Activated CD8-positive, alpha-beta memory T cell treated with anti-CD3 and anti-CD28 coated beads, Interleukin-2, amount 50 U/mL, for 48 hours (primary cell): ENCODE results near the gene AKR1A1.
"Not testable (repeated sequence)": the region's sequence is repeated elsewhere in the genome, so short reads cannot be mapped to it uniquely, and the experiment has no call there.

Experiments
- DNase-seq: peaks from one replicate; pipeline ENCODE4 v3.0.0-alpha.2; 2020

The AKR1A1 gene

GRCh38 chr1:45550401-45551351 is at the start of gene AKR1A1:
Gene AKR1A1, plus strand, starts transcription at chr1:45550826. Its CDS starts 10,969 bp downstream, at chr1:45561795.
- peak; percentile 95 for DNase-seq

- DNase-seq = no peak
Observed at GRCh38 chr1:45501505-45501859, 49.1 kb upstream of the AKR1A1 start.

- no peak for DNase-seq
Observed at GRCh38 chr1:45503462-45504360, 46.9 kb upstream of the AKR1A1 start.

- no peak for DNase-seq
Observed at GRCh38 chr1:45507195-45507594, 43.4 kb upstream of the AKR1A1 start.

GRCh38 chr1:45507893-45508292 is 42.7 kb upstream of the AKR1A1 start:
- DNase-seq = no peak

- no peak for DNase-seq
Observed at GRCh38 chr1:45508295-45509151, 42.1 kb upstream of the AKR1A1 start.

GRCh38 chr1:45510036-45510971 is 40.3 kb upstream of the AKR1A1 start:
- no peak for DNase-seq

- DNase-seq = no peak
Observed at GRCh38 chr1:45510972-45511527, 39.6 kb upstream of the AKR1A1 start.

- DNase-seq = no peak
Observed at GRCh38 chr1:45512641-45513054, 38.0 kb upstream of the AKR1A1 start.

- not testable (repeated sequence) for DNase-seq
Observed at GRCh38 chr1:45513532-45514260, 36.9 kb upstream of the AKR1A1 start.

- no peak for DNase-seq
Observed at GRCh38 chr1:45516036-45516435, 34.6 kb upstream of the AKR1A1 start.

GRCh38 chr1:45516465-45516864 is 34.2 kb upstream of the AKR1A1 start:
- DNase-seq = no peak

- DNase-seq = not testable (repeated sequence)
Observed at GRCh38 chr1:45518366-45518765, 32.3 kb upstream of the AKR1A1 start.

GRCh38 chr1:45518910-45519309 is 31.7 kb upstream of the AKR1A1 start:
- DNase-seq = no peak

- DNase-seq = not testable (repeated sequence)
Observed at GRCh38 chr1:45519774-45520173, 30.9 kb upstream of the AKR1A1 start.

GRCh38 chr1:45521413-45522323 is 29.0 kb upstream of the AKR1A1 start, which contains the start of gene PRDX1:
Gene PRDX1, minus strand, starts transcription at chr1:45521884. Its CDS starts 2,841 bp downstream, at chr1:45519043.
- DNase-seq = peak; percentile 100

- no peak for DNase-seq
Observed at GRCh38 chr1:45522324-45523104, 28.1 kb upstream of the AKR1A1 start.

GRCh38 chr1:45523516-45523915 is 27.1 kb upstream of the AKR1A1 start:
- DNase-seq = not testable (repeated sequence)
